NT2/D1 (cell line): ENCODE data around the gene SRGAP1.

Experiments used
- DNase-seq: peaks from one replicate; pipeline ENCODE4 v3.0.0-alpha.2; 2011; ENCODE audit warnings: low read depth, low spot score
- H3K27me3 ChIP-seq: 2 replicates; pipeline ENCODE4 v1.6.0; 2011; ENCODE audit warnings: mild to moderate bottlenecking; ENCODE audit not compliant: insufficient read length, insufficient read depth
- H3K36me3 ChIP-seq: 2 replicates; pipeline ENCODE4 v1.6.1; 2011; ENCODE audit warnings: mild to moderate bottlenecking, low read length, mixed read lengths; ENCODE audit not compliant: insufficient read depth, insufficient read length
- H3K4me1 ChIP-seq: 2 replicates; pipeline ENCODE4 v1.5.1; 2011; ENCODE audit not compliant: insufficient read depth, insufficient read length
- H3K4me3 ChIP-seq: 2 replicates; pipeline ENCODE4 v1.5.1; 2011; ENCODE audit warnings: low read depth; ENCODE audit not compliant: insufficient read length
- H3K9ac ChIP-seq: 2 replicates; pipeline ENCODE4 v1.6.0; 2011; ENCODE audit warnings: low read depth; ENCODE audit not compliant: insufficient read length
- H3K9me3 ChIP-seq: 2 replicates; pipeline ENCODE4 v1.5.1; 2011; ENCODE audit warnings: mild to moderate bottlenecking, low read length; ENCODE audit not compliant: insufficient read depth
- SUZ12 ChIP-seq: IDR thresholded peaks from 2 replicates; pipeline ENCODE4 v1.6.1; 2011; ENCODE audit not compliant: insufficient read length, insufficient read depth; ENCODE audit errors: extremely low read depth
- YY1 ChIP-seq: IDR thresholded peaks from 2 replicates; pipeline ENCODE4 v1.6.1; 2011; ENCODE audit not compliant: insufficient read length, insufficient read depth
- ZNF274 ChIP-seq: IDR thresholded peaks from 2 replicates; pipeline ENCODE4 v1.6.1; 2011; ENCODE audit warnings: mild to moderate bottlenecking, low read depth, low read length

The SRGAP1 gene

DNA sequence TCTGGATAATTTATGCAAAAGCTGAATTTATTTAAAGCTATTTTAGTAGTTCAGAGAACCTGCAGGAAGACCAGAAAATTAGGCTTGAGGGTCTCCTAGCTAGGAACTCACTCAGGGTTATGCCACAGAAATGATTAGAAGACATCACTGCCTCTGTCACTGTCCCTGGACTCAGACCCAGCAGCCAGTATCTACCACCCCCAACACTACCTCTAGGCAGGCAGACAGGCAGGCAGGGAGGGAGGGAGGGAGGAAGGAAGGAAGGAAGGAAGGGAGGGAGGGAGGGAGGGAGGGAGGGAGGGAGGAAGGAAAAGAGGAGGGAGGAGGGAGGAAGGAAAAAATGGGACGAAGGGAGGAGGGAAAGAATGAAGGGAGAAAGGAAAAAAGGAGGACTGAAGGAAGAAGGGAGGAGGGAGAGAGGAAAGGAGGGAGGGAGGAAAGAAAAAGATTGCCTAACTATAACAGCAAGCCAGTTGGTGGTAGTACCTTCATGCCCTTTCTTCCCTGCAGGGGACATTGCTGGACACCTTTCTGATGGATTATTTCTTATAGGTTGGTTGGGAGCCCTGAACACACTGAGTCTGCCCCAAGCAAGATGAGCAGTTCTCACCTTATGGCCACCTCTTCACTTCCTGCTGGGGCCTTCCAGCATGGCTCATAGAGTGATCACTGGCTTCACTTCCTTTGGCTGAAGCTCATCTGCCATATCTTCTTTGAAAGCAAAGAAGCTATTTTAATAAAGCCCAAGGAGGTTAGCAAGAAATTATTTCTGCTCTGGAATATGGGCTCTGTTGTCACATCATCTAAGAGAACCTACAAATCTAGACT is 327.9 kb downstream of the SRGAP1 start:
- H3K9me3 ChIP-seq = no peaks in the 10 kb centered on the region
- no peak for TF ChIP-seq ZNF274
- TF ChIP-seq SUZ12 = no peak
- TF ChIP-seq YY1 = no peak
- no peak for DNase-seq
- H3K36me3 ChIP-seq = no peaks in the 10 kb centered on the region
- H3K4me1 ChIP-seq = no peaks in the 10 kb centered on the region
- H3K9ac ChIP-seq = no peak overlapping the region
- no peaks in the 10 kb centered on the region for H3K27me3 ChIP-seq
- H3K4me3 ChIP-seq = no peak overlapping the region

DNA sequence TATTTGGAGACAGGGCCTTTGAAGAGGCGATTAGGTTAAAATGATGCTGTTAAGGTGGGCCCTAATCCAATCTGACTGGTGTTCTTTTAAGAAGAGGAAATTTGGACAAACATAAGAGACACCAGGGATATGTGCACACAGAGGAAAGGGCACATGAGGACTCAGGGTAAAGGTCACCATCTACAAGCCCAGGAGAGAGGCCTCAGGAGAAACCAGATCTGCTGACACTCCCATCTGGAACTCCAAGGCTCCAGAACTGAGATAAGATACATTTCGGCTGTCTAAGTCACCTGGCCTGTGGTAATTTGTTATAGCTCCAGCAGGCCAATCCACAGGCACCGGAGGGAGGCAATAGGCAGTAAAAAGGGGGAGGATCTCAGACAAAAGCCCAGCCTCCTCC is 329.0 kb downstream of the SRGAP1 start:
- no peaks in the 10 kb centered on the region for H3K9me3 ChIP-seq
- H3K4me3 ChIP-seq = no peak overlapping the region
- no peak overlapping the region for H3K9ac ChIP-seq
- no peaks in the 10 kb centered on the region for H3K4me1 ChIP-seq
- H3K27me3 ChIP-seq = no peaks in the 10 kb centered on the region
- no peaks in the 10 kb centered on the region for H3K36me3 ChIP-seq
- DNase-seq = no peak
- TF ChIP-seq SUZ12 (no peak), YY1 (no peak), ZNF274 (no peak)

DNA sequence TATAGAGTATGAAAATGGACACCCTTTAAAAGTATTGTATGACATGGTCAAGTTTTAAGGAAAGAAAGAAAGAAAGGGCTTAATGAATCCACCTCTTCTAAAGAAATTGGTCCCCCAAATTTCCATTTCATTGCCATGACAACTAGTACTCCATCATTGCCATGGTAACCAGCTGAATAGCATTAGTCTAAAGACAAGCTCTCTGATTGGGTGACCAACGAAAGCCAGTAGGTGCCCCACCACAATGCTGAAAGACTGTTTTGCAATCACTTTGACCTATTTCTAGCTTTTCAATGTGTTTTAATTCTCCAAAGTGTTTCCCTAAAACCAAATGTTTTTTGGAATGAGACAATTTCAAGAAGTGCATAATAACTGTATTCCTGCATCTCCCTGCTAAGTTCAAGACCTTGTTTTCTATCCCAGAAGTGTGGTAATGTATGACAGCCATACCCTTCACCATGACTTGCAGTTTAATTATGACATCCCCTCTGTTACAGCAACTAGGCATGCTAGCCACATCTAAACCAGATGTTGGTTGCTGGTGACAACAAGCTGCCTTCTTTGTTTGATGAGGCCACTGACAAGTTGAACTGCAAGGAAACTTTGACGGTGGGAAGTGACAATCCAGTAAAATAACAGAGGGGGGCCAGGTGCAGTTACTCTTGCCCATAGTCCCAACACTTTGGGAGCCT is 330.9 kb downstream of the SRGAP1 start:
- Histone ChIP-seq H3K9ac (no peak overlapping the region), H3K36me3 (no peaks in the 10 kb centered on the region), H3K27me3 (no peaks in the 10 kb centered on the region), H3K4me3 (no peak overlapping the region), H3K4me1 (no peaks in the 10 kb centered on the region), H3K9me3 (no peaks in the 10 kb centered on the region)
- TF ChIP-seq SUZ12 (no peak), YY1 (no peak), ZNF274 (no peak)
- DNase-seq = no peak

DNA sequence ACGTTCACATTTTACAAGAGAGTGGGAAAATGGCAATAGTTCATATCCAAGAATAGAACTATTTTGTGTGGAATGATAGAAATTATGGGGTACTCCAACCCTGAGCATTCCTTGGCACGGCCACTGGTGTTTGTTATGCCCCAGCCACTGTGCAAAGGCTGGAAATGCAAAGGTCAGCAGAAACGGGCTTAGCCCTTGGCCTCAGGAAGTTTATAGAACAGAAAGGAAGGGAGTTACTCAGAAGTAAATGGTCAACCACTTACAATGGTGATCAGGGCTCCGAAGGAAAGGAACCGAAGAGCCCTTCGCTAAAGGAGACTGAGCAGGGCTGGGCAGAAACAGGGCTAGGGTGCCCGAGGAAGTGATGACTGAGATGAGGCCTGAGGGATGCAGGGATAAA is 332.5 kb downstream of the SRGAP1 start:
- no peaks in the 10 kb centered on the region for H3K27me3 ChIP-seq
- no peak for TF ChIP-seq ZNF274
- no peak for TF ChIP-seq SUZ12
- TF ChIP-seq YY1 = no peak
- H3K36me3 ChIP-seq = no peaks in the 10 kb centered on the region
- no peak overlapping the region for H3K9ac ChIP-seq
- no peak overlapping the region for H3K4me3 ChIP-seq
- no peaks in the 10 kb centered on the region for H3K4me1 ChIP-seq
- no peaks in the 10 kb centered on the region for H3K9me3 ChIP-seq
- DNase-seq = no peak

DNA sequence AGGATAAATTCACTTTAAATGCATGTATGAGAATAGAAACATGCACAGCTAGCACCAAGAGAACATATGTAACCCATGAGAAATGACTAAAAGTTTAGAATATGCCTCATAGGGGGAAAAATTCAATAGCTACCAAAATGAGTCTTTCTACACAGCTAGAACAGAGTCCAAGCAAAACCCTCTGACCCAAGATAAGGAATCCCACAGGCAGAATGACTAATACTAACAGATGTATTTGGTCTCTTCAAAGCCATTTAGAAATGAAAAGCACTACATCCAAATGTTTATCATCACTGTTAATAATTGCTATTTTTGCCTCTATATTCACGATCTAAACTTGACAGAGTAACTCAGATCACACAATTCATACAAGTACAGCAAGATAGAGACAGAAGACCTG is 333.6 kb downstream of the SRGAP1 start:
- Histone ChIP-seq H3K27me3 (no peaks in the 10 kb centered on the region), H3K4me1 (no peaks in the 10 kb centered on the region), H3K9ac (no peak overlapping the region), H3K36me3 (no peaks in the 10 kb centered on the region), H3K9me3 (0 out of 2 replicates have a peak, but pooled peaks cover under 1% of the 10 kb centered on the region), H3K4me3 (no peak overlapping the region)
- no peak for TF ChIP-seq ZNF274
- no peak for TF ChIP-seq SUZ12
- TF ChIP-seq YY1 = no peak
- no peak for DNase-seq

DNA sequence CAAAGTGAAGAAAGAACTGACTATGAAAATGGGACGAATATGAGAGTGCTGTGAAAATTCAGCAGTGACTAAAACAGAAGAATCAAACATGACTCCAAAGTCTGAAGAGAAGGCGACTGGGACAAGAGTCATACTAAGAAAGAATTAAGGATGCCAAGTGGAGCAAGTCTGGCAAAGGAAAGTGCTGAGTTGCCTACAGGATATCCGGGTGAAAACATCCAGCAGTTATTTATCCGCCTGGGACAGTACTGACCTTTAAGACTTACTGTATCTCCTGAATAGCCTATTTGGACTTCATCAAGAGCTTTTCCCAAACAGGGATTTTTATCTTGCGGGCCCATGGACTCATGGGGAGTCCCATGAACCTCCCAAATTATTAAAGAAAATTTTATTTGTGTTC is 336.5 kb downstream of the SRGAP1 start:
- peaks cover 6% of the 10 kb centered on the region; the same call in 1 of the 2 replicates for H3K9me3 ChIP-seq
- DNase-seq = no peak
- H3K27me3 ChIP-seq = no peaks in the 10 kb centered on the region
- no peaks in the 10 kb centered on the region for H3K4me1 ChIP-seq
- H3K36me3 ChIP-seq = no peaks in the 10 kb centered on the region
- no peak for TF ChIP-seq ZNF274
- no peak for TF ChIP-seq YY1
- TF ChIP-seq SUZ12 = no peak
- no peak overlapping the region for H3K9ac ChIP-seq
- no peak overlapping the region for H3K4me3 ChIP-seq

DNA sequence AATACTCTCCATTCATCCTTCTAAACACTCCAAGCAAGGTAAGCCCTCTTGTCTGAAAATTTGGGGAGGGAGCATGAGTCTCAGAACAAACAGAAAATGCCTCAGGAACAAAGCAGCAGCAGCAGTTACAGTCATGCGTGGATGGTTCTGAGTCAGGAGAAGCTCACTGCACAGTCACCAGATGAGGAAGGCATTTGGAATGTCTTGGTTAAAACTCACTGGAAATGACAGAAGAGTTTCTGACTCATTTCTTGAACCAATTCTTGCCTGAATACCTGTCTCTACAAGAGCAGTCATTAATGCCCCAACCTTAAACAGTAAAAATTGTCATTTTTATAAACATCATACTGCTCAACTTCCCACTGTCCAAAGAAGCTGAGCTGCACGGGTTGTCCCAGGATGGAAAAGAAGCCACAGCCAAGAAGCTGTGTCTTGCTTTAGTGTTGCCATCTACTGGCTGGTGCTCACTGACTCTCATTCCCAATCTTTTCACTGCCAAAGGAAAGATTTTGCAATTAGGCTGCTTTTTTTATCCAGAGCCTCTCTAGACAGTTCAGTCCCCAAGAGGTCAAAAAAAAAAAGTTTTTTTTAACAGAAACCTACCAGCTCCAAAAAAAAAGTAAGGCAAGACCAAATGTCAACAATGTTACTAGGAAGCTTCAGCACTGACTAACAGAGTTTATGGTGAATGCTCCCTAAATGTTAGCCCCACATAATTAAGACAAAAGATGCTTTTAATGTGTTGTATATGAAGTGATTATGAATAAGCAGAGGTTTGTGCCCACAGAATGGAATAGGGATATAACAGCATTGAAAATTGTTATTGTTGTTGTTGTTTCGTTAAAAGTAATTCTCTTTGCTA is 337.2 kb downstream of the SRGAP1 start:
- Histone ChIP-seq H3K4me3 (no peak overlapping the region), H3K4me1 (no peaks in the 10 kb centered on the region), H3K9ac (no peak overlapping the region), H3K36me3 (no peaks in the 10 kb centered on the region), H3K27me3 (no peaks in the 10 kb centered on the region), H3K9me3 (peaks cover 6% of the 10 kb centered on the region; the same call in 1 of the 2 replicates)
- TF ChIP-seq YY1 (no peak), ZNF274 (no peak), SUZ12 (no peak)
- no peak for DNase-seq
